ENCODE measurements around the gene SUV39H2.
"Not testable (repeated sequence)": the region's sequence is repeated elsewhere in the genome, so short reads cannot be mapped to it uniquely, and the experiment has no call there.

SUV39H2 gene

GRCh38 chr10:14875941-14876340, 2.7 kb upstream of the SUV39H2 start:
- no peak for DNase-seq

- no peak for DNase-seq
These were observed 1.9 kb upstream of the SUV39H2 start for GRCh38 chr10:14876764-14877163.

DNA sequence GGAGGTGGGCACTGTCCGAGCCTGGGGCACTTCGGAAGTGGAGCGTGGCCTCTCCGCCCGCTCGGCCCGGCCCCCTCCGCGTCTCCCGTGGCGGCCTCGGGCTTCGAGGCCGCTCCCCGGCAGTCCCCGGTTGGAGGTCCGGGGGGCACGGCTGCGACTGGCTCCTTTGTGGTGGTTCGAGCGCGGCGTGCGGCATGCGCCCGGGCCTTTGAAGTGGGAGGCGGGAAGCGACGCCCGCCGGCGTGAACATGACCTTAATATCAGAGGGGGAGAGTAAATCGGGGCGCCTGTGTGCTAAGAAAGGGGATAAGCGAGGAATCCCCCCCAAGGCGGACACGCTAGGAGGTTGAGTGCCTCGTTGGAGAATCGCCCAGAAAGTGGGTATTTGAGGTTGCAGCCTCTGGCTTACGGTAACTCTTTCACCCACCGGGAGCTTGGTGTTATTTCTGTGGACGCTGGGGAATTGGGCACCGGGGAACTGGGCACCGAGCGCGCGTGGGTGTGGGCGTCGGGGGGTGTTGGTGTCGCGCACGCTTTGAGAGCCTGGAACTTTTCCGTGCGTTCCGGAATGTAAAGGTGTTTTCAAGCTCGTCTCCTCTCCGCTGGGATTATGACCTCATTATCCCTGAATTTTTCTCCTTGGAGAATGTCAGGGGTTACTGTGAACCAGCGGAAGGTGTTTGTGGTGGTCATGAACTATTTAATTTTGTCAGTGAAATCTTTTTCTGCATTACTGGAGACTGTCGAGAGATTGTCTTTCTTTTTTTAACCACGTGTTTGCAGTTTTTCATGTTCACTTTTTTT, 660 bp downstream of the SUV39H2 start:
- no peak for DNase-seq

DNA sequence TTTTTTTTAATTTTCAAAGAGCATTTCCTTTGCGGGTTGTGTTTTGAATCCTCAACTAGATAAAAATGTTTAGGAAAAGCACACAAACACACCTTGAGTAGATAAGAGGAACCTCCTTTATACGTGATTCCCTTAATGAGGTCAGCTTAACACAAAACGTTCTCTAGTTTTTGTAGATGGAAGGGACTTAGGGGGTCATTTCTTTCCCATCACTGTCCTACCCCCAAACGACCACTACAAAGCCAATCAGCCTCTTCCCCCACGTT, 1.2 kb downstream of the SUV39H2 start:
- DNase-seq, result no peak

- no peak for DNase-seq
These were observed 1.6 kb downstream of the SUV39H2 start for GRCh38 chr10:14880229-14880628.

DNA sequence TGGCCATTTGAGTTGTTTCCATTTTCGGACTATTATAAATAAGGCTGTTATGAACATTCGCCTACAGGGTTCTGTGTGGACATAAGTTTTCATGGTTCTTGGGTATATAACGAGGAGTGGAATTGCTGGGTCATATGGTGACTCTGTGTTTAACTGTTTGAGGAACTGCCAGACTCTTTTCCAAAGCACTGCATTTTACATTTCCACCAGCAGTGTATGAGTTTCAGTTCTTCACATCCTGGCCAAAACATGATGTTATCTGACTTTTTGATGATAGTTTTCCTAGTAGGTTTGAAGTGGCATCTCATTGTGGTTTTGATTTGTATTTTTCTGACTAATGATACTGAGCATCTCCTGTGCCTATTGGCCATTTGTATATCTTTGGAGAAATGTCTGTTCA, 5.4 kb downstream of the SUV39H2 start:
- no peak for DNase-seq

- no peak for DNase-seq
These were observed 10.7 kb downstream of the SUV39H2 start for GRCh38 chr10:14889318-14889717.

- DNase-seq, result no peak
These were observed 12.5 kb downstream of the SUV39H2 start for GRCh38 chr10:14891151-14891550.

DNA sequence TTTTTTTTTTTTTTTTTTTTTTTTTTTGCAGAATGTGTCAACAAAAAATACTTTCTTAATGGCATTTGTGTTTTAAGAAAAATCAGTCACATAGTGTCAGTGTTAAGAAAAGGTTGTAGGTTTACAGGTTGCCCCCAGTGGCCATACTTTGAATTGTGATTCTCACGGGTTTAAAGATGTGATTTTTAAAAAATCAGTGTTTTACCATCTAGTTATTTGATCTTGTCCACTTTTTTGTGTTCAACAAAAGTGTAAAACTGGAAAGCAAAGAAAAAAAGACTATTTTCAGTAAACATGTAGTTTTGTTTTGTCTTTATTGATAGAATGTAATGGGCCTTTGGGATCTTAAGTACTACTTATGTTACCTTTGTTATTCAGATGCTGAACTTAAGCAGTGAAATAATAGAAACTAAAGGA, 25.7 kb downstream of the SUV39H2 start:
- no peak for DNase-seq

- no peak for DNase-seq
These were observed 26.2 kb downstream of the SUV39H2 start for GRCh38 chr10:14904864-14905263.

GRCh38 chr10:14905890-14906289, 27.2 kb downstream of the SUV39H2 start:
- DNase-seq, result no peak

DNA sequence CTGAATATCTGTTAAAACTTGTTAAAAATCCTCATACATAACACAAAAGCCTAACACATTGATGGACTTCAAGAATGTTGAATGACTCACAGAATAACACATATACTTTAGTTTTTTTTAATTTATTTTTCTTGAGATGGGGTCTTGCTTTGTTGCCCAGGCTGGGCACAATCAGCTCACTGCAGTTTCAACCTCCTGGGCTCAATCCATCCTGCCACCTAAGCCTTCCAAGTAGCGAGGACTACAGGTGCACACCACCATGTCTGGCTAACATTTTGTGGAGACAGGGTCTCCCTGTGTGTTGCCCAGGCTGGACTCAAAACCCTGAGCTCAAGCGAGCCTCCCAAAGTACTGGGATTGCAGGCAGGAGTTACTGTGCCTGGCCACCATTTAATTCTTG, 28.1 kb downstream of the SUV39H2 start:
- no peak for DNase-seq

- DNase-seq, result not testable (repeated sequence)
These were observed 28.9 kb downstream of the SUV39H2 start for GRCh38 chr10:14907591-14907990.

- no peak for DNase-seq
These were observed 30.4 kb downstream of the SUV39H2 start for GRCh38 chr10:14909101-14909500.

- DNase-seq, result no peak
These were observed 32.3 kb downstream of the SUV39H2 start for GRCh38 chr10:14910953-14911352.

DNA sequence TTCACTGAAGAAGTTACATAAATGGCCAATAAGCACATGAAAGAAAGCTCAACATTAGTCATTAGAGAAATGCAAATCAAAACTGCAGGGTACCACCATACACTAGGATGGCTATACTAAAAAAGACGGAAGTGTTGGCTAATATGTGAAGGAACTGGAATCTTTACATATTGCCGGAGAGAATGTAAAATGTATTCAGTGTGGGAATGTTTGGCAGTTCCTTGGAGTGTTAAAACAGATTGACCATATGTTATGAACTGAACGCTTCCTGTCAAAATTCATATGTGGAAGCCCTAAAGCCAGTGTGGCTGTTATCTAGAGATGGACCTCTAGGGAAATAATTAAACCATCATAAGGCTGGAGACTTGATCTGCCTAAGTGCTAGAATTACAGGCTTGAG, 33.1 kb downstream of the SUV39H2 start:
- no peak for DNase-seq

GRCh38 chr10:14916600-14916999, 37.9 kb downstream of the SUV39H2 start:
- no peak for DNase-seq

- no peak for DNase-seq
These were observed 39.2 kb downstream of the SUV39H2 start for GRCh38 chr10:14917827-14918226.

- no peak for DNase-seq
These were observed 40.3 kb downstream of the SUV39H2 start for GRCh38 chr10:14918964-14919363.

- DNase-seq, result no peak
These were observed 45.3 kb downstream of the SUV39H2 start for GRCh38 chr10:14924013-14924412.

DNA sequence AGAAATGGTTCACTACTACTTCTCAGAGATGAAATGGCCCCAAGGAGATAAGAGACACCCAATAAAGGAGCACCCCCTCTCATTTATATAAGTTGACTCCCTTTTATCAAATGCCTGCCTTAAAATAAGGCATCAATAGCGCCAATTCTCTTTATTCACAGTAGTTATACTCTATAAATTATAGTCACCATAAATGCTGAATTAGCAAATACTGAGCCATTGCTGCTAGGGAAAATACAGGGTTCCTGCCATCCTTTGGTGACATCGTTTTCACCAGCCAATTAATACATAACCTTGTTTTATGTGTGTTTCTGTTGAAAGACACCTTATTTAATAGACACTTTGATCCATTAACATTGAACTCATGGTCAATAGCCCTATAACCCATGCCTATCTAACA, 46.6 kb downstream of the SUV39H2 start:
- DNase-seq, result no peak

DNA sequence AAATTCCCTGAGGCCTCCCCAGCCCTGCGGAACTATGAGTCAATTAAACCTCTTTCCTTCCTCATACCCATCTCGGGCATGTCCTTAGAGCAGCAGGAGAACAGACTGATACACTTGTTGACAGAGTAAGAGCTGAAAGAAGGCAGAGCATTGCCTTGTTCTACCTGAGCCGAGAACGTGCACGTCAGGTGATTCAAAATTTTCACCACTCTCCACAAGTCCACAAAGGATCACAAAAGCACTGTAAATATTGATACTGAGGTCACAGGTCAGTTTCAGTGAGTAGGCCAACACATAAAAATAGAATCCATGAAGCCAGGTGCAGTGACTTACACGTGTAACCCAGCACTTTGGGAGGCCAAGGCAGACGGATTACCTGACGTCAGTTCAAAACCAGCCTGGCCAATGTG, 47.4 kb downstream of the SUV39H2 start:
- DNase-seq, result no peak

- no peak for DNase-seq
These were observed 48.2 kb downstream of the SUV39H2 start for GRCh38 chr10:14926722-14927416.

DNA sequence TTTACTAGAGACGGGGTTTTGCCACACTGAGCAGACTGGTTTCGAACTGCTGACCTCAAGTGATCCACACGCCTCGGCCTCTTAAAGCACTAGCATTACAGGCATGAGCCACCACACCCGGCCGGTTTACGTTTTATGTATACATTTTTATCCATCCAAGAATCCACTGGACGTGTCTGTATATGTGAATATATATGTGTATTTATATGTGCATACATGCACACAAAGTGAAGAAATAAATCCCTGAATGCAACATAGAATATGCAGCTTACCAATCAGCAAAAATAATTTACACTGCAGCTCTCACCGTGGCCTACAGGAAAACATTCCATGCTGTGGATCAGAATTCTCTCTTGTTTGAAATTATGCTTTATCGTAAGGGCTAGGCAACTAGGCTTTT, 51.9 kb downstream of the SUV39H2 start:
- DNase-seq, result no peak

GRCh38 chr10:14936584-14936983, 57.9 kb downstream of the SUV39H2 start:
- DNase-seq, result no peak
